C4-2B (cell line): ENCODE data around the gene AQP10.

ENCODE experiments used
- CTCF ChIP-seq: fragments of 450-650 bp; conservative IDR thresholded peaks from 2 replicates; pipeline ENCODE4 v1.5.1; 2017; ENCODE audit warnings: mild to moderate bottlenecking
- ZFX ChIP-seq: fragments of 450-650 bp; IDR thresholded peaks from 2 replicates; pipeline ENCODE4 v1.6.1; 2017

GRCh38 chr1:154324241-154324640, 3.3 kb downstream of the AQP10 start:
- 0 out of 2 replicates have a peak, but pooled peaks have one; percentile 16 for TF ChIP-seq CTCF
- no peak for TF ChIP-seq ZFX
